NCI-H1436 (cell line): ENCODE measurements around the gene SPEM3.
A peak's percentile ranks its signal among the peaks of the same experiment; 100 is the strongest.

Experiments
- DNase-seq: peaks from one replicate; lab custom pipeline; 2025; lab: John Stamatoyannopoulos, UW

The SPEM3 gene

DNA sequence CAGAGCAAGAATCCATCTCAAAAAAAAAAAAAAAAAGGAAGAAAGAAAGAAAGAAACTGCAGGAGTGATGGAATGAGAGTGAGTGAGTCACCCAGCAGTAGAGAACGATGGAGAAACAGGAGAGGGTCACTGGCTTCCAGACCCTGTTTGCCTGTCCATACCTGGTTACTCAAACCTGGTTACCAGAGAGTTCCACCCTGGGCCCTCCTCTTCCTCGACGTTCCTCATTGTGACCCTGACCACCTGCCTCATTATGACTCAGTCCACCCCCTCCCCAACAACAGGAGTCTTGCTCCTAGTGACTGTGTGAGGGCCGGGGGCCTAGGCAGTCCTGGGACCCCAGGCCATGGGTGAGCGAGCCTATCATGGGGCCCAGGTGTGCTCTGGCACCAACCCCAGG is at the start of gene SPEM3:
Gene SPEM3 (plus strand): TSS at position 301 of the 400 bp plus-strand sequence. CDS start 46 bp downstream, at position 347.
- no peak for DNase-seq

DNA sequence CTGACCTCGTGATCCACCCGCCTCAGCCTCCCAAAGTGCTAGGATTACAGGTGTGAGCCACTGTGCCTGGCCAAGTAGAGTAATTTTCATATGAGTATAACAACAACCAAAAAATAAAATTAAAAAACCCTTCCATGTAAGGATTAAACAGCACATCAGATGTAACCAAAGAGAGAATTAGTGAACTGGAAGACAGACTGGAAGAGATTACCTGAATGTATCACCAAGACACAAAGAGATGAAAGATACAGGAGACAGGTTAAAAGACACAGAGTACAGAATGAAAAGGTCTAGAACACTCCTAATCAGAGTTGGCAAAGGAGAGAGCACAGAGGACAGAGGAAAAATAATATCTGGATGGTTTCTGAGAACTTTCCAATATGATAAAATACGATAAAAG is 49.5 kb upstream of the SPEM3 start:
- no peak for DNase-seq

DNA sequence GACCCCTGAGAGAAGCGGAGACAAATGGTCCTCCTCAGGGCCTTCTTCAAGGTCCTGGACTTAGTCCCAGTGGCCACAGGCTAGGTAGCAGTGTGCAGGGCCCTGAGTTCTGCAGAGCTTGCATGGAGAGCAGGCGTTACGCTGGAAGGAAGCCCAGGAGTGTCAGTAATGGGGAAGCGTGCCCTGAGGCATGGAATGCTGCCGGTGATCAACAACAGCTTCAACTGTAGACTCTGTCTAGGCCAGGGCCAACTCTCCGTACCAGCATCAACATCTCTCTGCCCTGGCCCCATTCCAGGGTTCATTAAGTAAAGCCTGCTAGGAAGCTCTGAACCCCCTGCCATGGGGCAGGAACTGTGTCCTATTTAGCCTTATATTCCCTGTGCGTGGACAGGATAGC is 48.3 kb upstream of the SPEM3 start:
- no peak for DNase-seq

DNA sequence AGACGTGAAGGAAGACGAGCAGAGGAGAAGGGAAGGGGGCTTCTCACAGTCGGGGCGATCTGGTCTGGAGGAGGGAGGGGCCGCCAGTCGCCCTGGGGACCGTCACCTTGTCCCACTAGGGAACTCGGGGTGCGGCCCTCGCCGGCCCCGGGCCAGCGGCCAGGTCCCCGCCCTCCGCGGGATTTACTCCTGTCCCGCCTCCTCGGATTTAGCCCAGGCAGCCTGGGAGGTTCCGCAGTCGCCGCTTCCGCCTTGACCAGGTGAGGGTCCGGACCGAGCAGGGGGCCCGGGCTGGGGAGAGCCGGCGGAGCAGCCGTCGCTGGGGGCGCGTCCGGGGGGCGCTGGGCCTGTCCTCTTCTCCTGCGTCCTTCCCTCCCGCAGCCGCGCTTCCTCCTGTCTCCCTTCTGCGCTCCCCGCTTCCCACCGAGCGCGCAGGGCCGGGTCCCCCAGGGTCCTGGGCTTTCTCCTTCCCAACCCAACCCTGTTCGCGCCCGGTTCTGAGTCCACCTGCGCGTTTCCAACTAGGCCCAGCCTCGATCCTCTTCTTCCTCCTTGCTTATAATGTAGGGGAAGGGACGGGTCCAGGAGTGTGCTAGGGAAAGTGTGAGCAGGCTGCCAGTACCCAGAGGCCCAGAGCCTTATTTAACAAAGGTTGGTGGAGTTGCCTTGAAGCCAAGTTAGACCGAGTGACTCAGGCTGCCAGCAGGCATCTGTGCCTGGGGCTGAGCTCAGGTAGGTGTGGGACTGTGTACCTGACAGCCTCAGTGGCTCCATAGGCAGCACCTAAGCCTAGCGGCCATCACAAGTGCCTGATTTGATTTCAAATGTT is 47.6 kb upstream of the SPEM3 start, which contains the start of gene TNK1:
Gene TNK1 (plus strand): TSS at position 235 of the 829 bp plus-strand sequence. CDS start 1,838 bp downstream, outside the sequence.
- no peak for DNase-seq

DNA sequence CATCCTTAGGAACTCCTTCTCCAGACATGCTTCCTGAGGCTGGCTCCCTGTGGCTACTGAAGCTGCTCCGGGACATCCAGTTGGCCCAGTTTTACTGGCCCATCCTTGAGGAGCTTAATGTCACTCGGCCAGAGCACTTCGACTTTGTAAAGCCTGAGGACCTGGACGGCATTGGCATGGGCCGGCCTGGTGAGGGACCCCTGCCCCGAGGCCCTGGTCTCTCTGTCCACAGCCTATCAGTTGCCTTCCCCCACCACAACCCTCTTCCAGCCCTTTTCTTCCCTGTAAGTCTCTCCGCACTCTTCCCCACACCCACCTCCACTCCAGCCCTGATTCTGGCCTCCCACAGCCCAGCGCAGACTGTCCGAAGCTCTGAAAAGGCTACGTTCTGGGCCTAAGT is 45.8 kb upstream of the SPEM3 start:
- DNase-seq, result no peak

DNA sequence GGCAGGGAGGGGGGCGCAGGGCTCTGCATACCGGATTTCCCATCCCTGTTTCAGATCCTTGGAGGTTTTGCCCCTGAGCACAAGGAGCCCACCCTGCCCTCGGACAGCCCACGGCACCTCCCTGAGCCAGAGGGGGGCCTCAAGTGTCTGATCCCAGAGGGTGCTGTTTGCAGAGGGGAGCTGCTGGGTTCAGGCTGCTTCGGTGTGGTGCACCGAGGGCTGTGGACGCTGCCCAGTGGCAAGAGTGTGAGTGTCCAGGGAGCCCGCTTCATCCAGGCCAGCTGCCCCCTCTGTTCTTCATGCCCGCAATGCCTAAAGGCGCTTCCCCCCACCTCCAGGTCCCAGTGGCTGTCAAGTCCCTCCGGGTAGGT is 45.3 kb upstream of the SPEM3 start:
- no peak for DNase-seq

GRCh38 chr17:7383742-7384488 is 44.7 kb upstream of the SPEM3 start:
- no peak for DNase-seq

DNA sequence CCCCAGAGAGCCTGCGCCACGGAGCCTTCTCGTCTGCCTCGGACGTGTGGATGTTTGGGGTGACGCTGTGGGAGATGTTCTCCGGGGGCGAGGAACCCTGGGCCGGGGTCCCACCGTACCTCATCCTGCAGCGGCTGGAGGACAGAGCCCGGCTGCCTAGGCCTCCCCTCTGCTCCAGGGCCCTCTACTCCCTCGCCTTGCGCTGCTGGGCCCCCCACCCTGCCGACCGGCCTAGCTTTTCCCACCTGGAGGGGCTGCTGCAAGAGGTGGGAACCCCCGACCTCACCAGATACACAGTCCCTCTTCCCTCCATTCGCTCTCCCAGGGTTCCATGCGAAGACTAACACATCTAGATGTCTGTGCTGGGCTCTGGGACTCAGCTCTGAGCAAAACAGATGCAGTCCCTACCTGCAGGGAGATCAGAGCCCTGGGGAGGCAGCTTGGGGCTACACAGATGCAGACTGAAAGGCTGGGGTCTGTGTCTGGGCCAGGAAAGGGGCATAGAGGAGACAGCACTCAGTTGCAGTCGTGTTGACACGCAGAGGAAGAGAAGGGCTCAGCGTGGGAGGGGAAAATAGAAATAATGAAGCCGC is 44.1 kb upstream of the SPEM3 start:
- no peak for DNase-seq

DNA sequence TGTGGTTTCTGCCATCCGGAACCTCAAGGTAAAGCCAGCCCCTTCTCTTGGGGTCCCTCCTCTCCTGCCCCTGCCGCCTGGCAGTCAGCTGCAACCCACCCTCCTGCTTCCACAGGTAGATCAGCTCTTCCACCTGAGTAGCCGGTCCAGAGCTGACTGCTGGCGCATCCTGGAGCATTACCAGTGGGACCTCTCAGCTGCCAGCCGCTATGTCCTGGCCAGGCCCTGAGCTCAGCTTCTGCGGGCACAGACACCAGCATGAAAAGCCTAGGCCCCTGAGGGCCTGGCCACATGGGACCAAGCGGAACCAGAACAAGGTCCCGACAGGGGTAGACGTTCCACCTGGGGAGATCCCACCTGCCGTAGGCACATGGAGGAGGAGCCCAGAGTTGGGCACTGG is 39.8 kb upstream of the SPEM3 start:
- no peak for DNase-seq

GRCh38 chr17:7389924-7390910 is 38.4 kb upstream of the SPEM3 start:
- no peak for DNase-seq

DNA sequence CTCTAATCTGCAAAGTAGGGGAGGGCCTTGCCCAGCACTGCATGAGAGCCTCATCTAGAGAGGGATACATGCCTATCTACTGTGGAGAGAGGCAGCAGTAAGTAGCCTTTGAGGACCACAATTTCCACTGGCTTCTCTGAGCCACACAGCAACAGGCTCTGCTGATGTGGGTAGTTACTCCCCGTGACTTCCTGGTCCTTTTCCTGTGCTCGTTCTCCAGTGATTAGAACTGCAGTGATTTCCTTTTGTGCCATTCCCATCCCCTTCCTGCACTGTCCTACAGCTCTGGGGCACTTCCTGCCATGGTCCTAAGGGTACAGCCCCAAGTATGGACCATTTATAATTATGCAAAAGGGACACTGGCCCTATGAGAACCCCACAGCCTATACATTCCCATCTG is 37.4 kb upstream of the SPEM3 start:
- no peak for DNase-seq

GRCh38 chr17:7392696-7393612 is 35.7 kb upstream of the SPEM3 start:
- no peak for DNase-seq

DNA sequence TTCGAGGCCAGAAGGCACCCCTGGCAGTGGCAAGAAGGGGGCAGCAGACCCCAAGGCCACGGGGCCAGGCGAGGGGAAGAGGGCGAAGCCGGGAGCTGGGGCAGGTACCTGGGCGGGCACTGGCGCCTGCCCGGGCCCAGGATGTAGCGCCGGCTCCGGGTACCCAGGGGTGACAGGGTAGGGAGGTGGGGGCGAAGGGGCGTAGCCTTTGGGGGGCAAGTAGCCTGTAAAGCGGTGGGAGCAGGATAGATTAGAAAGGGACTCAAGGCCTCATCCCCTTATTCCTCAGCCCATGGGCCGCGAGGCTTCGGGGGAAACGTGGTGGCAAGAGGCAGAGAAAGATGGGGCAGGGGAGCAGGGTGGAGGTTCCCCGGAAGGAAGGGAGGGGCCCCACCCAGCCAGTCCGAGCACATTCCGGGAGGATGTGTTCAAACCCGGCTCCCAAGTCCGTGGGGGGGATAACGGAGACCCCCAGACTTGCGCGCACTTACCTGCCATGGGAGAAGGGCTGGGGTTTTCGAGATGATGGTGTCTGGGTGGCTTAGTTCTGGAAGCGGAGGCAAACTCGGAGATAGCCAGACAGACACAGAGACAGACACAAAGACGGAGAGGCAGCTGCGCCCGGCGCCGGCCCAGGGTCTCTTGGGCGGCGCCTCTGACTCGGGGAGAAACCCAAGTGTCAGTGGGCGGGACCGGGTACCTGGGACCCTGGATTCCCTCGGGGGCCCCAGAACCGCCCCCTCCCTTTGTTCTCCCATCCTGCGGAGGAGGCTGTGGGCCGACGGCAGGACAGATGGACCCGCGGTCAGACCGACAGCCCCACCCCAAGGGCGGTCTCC is 34.8 kb upstream of the SPEM3 start:
- peak; percentile 73 for DNase-seq

DNA sequence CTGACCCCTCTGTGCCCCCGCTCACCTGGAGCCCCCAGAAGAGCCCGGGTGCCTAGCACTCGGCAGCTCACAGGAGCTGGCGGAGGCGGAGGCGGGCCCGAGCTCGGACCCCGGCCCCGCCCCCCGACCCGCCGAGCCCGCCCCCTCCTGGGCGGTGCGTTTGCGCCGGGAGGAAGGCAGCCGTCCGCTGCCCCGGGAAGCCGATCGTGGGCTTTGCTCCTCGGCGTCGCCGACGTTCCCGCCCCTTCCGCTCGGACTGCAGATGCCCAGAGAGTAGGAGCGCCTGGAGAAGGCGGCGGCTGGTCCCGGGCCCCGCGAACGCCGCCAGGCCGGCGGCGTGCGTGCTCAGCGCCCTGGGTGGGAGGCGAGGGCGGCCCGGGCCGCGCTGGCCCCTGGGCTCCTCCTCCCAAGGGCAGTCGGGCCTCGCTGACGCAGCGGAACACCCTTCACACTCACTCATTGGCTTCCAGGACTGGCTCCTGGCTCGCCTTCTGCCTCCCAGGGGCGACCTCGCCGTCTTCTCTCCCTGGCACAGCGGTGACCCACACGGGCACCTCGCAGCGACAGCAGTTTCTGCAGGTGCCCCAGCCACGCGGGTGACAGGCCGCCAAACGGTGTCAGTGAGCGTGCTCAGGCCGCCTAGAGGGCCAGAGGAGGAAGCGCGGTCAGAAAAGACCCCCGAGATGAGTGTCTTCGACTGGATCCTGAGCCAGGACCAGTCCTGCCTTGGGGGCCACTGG is 34.0 kb upstream of the SPEM3 start, which contains the start of gene PLSCR3:
Gene PLSCR3 (minus strand): TSS at position 74 of the 740 bp plus-strand sequence. CDS start 415 bp downstream, outside the sequence.
- DNase-seq, result peak; percentile 68

- no peak for DNase-seq
Measured at GRCh38 chr17:7396147-7396546, 32.5 kb upstream of the SPEM3 start.

DNA sequence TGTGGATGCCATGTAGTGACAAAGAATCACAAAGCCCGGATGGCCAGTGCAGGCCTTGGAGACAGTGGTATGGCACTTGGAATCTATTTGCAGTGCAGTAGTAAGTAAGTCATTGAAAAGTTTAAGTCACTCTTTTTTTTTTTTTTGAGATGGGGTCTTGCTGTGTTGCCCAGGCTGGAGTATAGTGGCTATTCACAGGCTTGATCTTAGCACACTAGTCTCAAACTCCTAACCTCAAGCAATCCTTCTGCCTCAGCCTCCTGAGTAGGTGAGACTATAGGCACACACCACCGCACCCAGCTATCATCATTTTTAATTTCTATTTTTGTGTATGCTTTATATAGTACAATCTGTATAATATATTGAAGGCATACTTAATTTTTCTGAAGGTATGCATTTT is 30.0 kb upstream of the SPEM3 start:
- DNase-seq, result no peak

- peak; percentile 27 for DNase-seq
Measured at GRCh38 chr17:7403043-7403726, 25.5 kb upstream of the SPEM3 start.

- no peak for DNase-seq
Measured at GRCh38 chr17:7403727-7403976, 25.0 kb upstream of the SPEM3 start.
